ENCODE measurements around the gene PIK3IP1.

GRCh38 chr22:31233001-31233400 is 59.3 kb downstream of the PIK3IP1 start:
- TF ChIP-seq CTCF (IDR thresholded peaks at IDR 0.05; ENCODE audit: extremely low read depth in 1 of 2, insufficient read depth in 1 of 2, low read depth in 1 of 2, low read length in 2 of 2) (no peak), EZH2 (IDR thresholded peaks at IDR 0.05; ENCODE audit: borderline replicate concordance, low read depth, low read length, severe bottlenecking) (no peak), POLR2A (IDR thresholded peaks at IDR 0.05; ENCODE audit: low read depth, low read length) (no peak), POLR2AphosphoS5 (IDR thresholded peaks at IDR 0.05; ENCODE audit: insufficient read depth, low read depth, low read length) (no peak), MYC (IDR thresholded peaks at IDR 0.05; ENCODE audit: low read depth, low read length) (no peak)
